Germinal center (tissue), 1 donor: Measurements from ENCODE around the gene PHETA1.
"Not testable (repeated sequence)": the region's sequence is repeated elsewhere in the genome, so short reads cannot be mapped to it uniquely, and the experiment has no call there.

Source experiments
- DNase-seq: peaks from one replicate; pipeline ENCODE4 v3.0.0; 2012; ENCODE audit warnings: mixed read lengths, low spot score

PHETA1 gene

GRCh38 chr12:111405149-111405858, 36.4 kb upstream of the PHETA1 start:
- peak; percentile 99 for DNase-seq

GRCh38 chr12:111404362-111405148, 35.7 kb upstream of the PHETA1 start:
- peak; percentile 46 for DNase-seq

- not testable (repeated sequence) for DNase-seq
Observed at GRCh38 chr12:111402490-111402824, 33.6 kb upstream of the PHETA1 start.

- DNase-seq, result no peak
Observed at GRCh38 chr12:111401167-111401605, 32.3 kb upstream of the PHETA1 start.

GRCh38 chr12:111399741-111400404, 31.0 kb upstream of the PHETA1 start:
- DNase-seq, result not testable (repeated sequence)

GRCh38 chr12:111398530-111398929, 29.6 kb upstream of the PHETA1 start:
- DNase-seq, result no peak

GRCh38 chr12:111396726-111397445, 28.0 kb upstream of the PHETA1 start:
- peak; percentile 87 for DNase-seq

GRCh38 chr12:111396271-111396670, 27.4 kb upstream of the PHETA1 start:
- DNase-seq, result not testable (repeated sequence)

- DNase-seq, result no peak
Observed at GRCh38 chr12:111395336-111396187, 26.7 kb upstream of the PHETA1 start.

GRCh38 chr12:111394480-111394879, 25.6 kb upstream of the PHETA1 start:
- no peak for DNase-seq

GRCh38 chr12:111393700-111394300, 24.9 kb upstream of the PHETA1 start:
- no peak for DNase-seq

GRCh38 chr12:111390910-111391309, 22.0 kb upstream of the PHETA1 start:
- DNase-seq, result no peak

- DNase-seq, result no peak
Observed at GRCh38 chr12:111389635-111390034, 20.7 kb upstream of the PHETA1 start.

- no peak for DNase-seq
Observed at GRCh38 chr12:111387747-111388323, 18.9 kb upstream of the PHETA1 start.

GRCh38 chr12:111386885-111387284, 18.0 kb upstream of the PHETA1 start:
- no peak for DNase-seq

- no peak for DNase-seq
Observed at GRCh38 chr12:111384596-111384995, 15.7 kb upstream of the PHETA1 start.

GRCh38 chr12:111379942-111380554, 11.2 kb upstream of the PHETA1 start:
- DNase-seq, result no peak

GRCh38 chr12:111377440-111377839, 8.5 kb upstream of the PHETA1 start:
- no peak for DNase-seq

- DNase-seq, result not testable (repeated sequence)
Observed at GRCh38 chr12:111373231-111373630, 4.3 kb upstream of the PHETA1 start.
